Caco-2 (cell line): ENCODE data around the gene AK2. TPM values are rescaled to one million over a fixed set of nuclear protein-coding genes. Genes with fewer than 3 reads are reported as not detected.
"Not testable (repeated sequence)": the region's sequence is repeated elsewhere in the genome, so short reads cannot be mapped to it uniquely, and the experiment has no call there.

ENCODE experiments used
- BruUV-seq: library from RNA; stranded (reverse); fragments of 400-500 nt; replicated peaks from 2 replicates; lab custom pipeline; 2021; lab: Mats Ljungman, UMichigan
- CTCF ChIA-PET: fragments of 300-600 bp; sonication (Branson Sonifier 250); formaldehyde crosslinking; loops from one replicate; lab custom pipeline; 2022; ENCODE audit warnings: antibody characterized with exemption; lab: Charles Lee
- POLR2A ChIA-PET: fragments of 300-600 bp; sonication (Branson Sonifier 250); formaldehyde crosslinking; loops from one replicate; lab custom pipeline; 2022; ENCODE audit warnings: antibody characterized with exemption; lab: Charles Lee
- DNase-seq, 2 experiments: peaks; one replicate each; pipeline versions ENCODE4 v3.0.0 to v3.0.0-alpha.2; 2020 to 2022
- H3K27me3 ChIP-seq: replicated peaks from 2 replicates; pipeline ENCODE4 v1.6.0; 2011; ENCODE audit warnings: low read length; ENCODE audit not compliant: control insufficient read depth, insufficient read depth
- H3K36me3 ChIP-seq: 2 replicates; pipeline ENCODE4 v1.5.1; 2011; ENCODE audit warnings: low read length; ENCODE audit not compliant: control insufficient read depth, insufficient read depth
- H3K4me1 ChIP-seq: fragments of 250-450 bp; sonication (Bioruptor Pico); 2 replicates; pipeline ENCODE4 v1.5.1; 2020; ENCODE audit warnings: mild to moderate bottlenecking
- H3K4me3 ChIP-seq: 2 replicates; pipeline ENCODE4 v1.5.1; 2011; ENCODE audit warnings: low read depth, mild to moderate bottlenecking, control low read depth, low read length
- H3K9me3 ChIP-seq: fragments of 250-450 bp; sonication (Bioruptor Pico); 2 replicates; pipeline ENCODE4 v1.5.1; 2020; ENCODE audit warnings: mild to moderate bottlenecking, moderate library complexity
- H3K27ac Mint-ChIP-seq: one replicate; pipeline ENCODE4 v1.8.0; 2022; ENCODE audit warnings: mixed read lengths; ENCODE audit not compliant: unreplicated experiment
- H3K27me3 Mint-ChIP-seq: one replicate; pipeline ENCODE4 v1.8.0; 2022; ENCODE audit warnings: mixed read lengths; ENCODE audit not compliant: insufficient read depth, unreplicated experiment
- H3K36me3 Mint-ChIP-seq: one replicate; pipeline ENCODE4 v1.8.0; 2022; ENCODE audit warnings: mild to moderate bottlenecking, mixed read lengths; ENCODE audit not compliant: insufficient read depth, unreplicated experiment
- H3K4me1 Mint-ChIP-seq: one replicate; pipeline ENCODE4 v1.8.0; 2022; ENCODE audit warnings: low read depth, mixed read lengths; ENCODE audit not compliant: unreplicated experiment
- H3K4me3 Mint-ChIP-seq: one replicate; pipeline ENCODE4 v1.8.0; 2022; ENCODE audit warnings: mild to moderate bottlenecking, moderate library complexity, mixed read lengths; ENCODE audit not compliant: unreplicated experiment
- H3K9me3 Mint-ChIP-seq: one replicate; pipeline ENCODE4 v1.8.0; 2022; ENCODE audit warnings: mixed read lengths; ENCODE audit not compliant: unreplicated experiment
- CTCF ChIP-seq, 2 experiments: fragments of 200-600 bp in 1 of 2; IDR thresholded peaks; 1 replicate in 1 of 2; 2 replicates in 1 of 2; pipeline versions ENCODE4 v1.5.1 to v1.8.0; 2011 to 2022; ENCODE audit warnings: antibody characterized with exemption in 1 of 2, control low read depth in 1 of 2, inconsistent platforms in 1 of 2, low read depth in 1 of 2, low read length in 1 of 2, mild to moderate bottlenecking in 1 of 2, moderate library complexity in 1 of 2; ENCODE audit not compliant: insufficient read depth in 1 of 2, severe bottlenecking in 1 of 2, unreplicated experiment in 1 of 2
- intact Hi-C: fragments of 100-400 bp; cut with micrococcal nuclease; formaldehyde crosslinking; loops from one replicate; pipeline ENCODE4 v1.10.0; 2022; ENCODE audit not compliant: unreplicated experiment
- total RNA-seq: library from RNA; stranded (reverse); gene quantifications from 2 replicates; pipeline ENCODE4 v1.2.3, GENCODE V29; 2022

AK2 gene
- total RNA-seq, 1 experiment from 2014 or later: 127 TPM

DNA sequence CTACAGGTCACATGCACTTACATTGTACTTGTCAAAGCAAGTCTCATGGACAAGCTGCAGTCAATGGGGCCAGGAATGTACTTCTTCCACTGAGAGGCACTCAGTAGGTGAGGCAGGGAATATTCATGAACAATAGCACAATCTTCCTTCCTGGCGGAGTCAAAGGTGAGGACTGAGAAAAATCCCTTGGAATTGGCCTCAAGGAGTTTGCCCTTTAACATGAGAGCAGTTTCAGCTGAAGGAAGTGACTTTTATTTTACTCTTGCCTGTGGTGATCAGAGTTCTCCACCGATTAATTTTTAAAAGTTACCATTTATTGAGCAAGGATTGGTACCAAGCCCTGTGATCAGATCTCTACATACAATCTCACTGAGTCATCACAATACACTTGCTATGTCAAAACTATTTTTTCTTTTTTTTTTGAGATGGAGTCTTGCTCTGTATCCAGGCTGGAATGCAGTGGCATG lies 11.2 kb upstream of the AK2 start:
- ChIA-PET POLR2A (no interaction called here), CTCF (no interaction called here)
- H3K27ac Mint-ChIP-seq: no peak overlapping the region
- no peak for DNase-seq
- no peaks in the 10 kb centered on the region for H3K9me3 Mint-ChIP-seq
- H3K27me3 ChIP-seq: no peaks in the 10 kb centered on the region
- peaks cover 5% of the 10 kb centered on the region for H3K4me1 Mint-ChIP-seq
- no TSS peak for BruUV-seq
- TF ChIP-seq CTCF (IDR thresholded peaks at IDR 0.05; ENCODE audit: insufficient read depth in 1 of 2, low read depth in 1 of 2, low read length in 1 of 2, severe bottlenecking in 1 of 2, unreplicated experiment in 1 of 2): no peak
- H3K36me3 ChIP-seq: no peaks in the 10 kb centered on the region
- no peaks in the 10 kb centered on the region for H3K9me3 ChIP-seq
- H3K4me3 Mint-ChIP-seq: no peak overlapping the region
- peaks cover 6% of the 10 kb centered on the region for H3K36me3 Mint-ChIP-seq
- intact Hi-C loops: no loop called here
- no peak overlapping the region for H3K4me3 ChIP-seq
- H3K27me3 Mint-ChIP-seq: no peaks in the 10 kb centered on the region
- H3K4me1 ChIP-seq: no peaks in the 10 kb centered on the region; the same call in 1 of the 2 replicates

- Mint-ChIP-seq H3K27ac (no peak overlapping the region), H3K9me3 (no peaks in the 10 kb centered on the region), H3K36me3 (peaks cover 6% of the 10 kb centered on the region), H3K27me3 (no peaks in the 10 kb centered on the region), H3K4me3 (no peak overlapping the region), H3K4me1 (peaks cover 5% of the 10 kb centered on the region)
- TF ChIP-seq CTCF (IDR thresholded peaks at IDR 0.05; ENCODE audit: insufficient read depth in 1 of 2, low read depth in 1 of 2, low read length in 1 of 2, severe bottlenecking in 1 of 2, unreplicated experiment in 1 of 2): no peak
- H3K36me3 ChIP-seq: no peaks in the 10 kb centered on the region
- no TSS peak for BruUV-seq
- H3K9me3 ChIP-seq: no peaks in the 10 kb centered on the region
- POLR2A ChIA-PET: no interaction called here
- DNase-seq: no peak
- H3K4me3 ChIP-seq: no peak overlapping the region
- CTCF ChIA-PET: no interaction called here
- H3K4me1 ChIP-seq: no peaks in the 10 kb centered on the region; the same call in 1 of the 2 replicates
- H3K27me3 ChIP-seq: no peaks in the 10 kb centered on the region
- intact Hi-C loops: no loop called here
Measured at GRCh38 chr1:33047290-33047689, 10.6 kb upstream of the AK2 start.

DNA sequence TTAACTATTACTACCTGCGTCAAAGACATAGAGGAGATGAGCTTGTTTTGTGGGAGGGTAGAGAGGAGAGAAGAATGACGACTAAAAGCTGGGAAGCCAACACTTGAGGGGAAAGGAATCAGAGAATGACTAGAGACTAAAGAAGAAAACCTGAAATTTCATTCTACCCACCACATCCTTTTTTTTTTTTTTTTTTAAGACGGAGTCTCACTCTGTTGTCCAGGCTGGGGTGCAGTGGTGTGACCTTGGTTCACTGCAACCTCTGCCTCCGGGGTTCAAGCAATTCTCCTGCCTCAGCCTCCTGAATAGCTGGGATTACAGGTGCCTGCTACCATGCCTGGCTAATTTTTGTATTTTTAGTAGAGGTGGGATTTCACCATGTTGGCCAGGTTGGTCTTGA lies 9.6 kb upstream of the AK2 start:
- intact Hi-C loops, H3K27me3 ChIP-seq, H3K4me3 Mint-ChIP-seq, H3K27ac Mint-ChIP-seq, H3K9me3 Mint-ChIP-seq, POLR2A ChIA-PET, H3K27me3 Mint-ChIP-seq, H3K4me3 ChIP-seq, H3K9me3 ChIP-seq, DNase-seq, H3K36me3 ChIP-seq, H3K4me1 ChIP-seq, BruUV-seq, H3K36me3 Mint-ChIP-seq, H3K4me1 Mint-ChIP-seq: not testable (repeated sequence)
- CTCF ChIA-PET: interaction anchor here (0.6 kb wide), 1 partner anchor 9 kb away, joined by 4 read pairs; no protein-coding TSS in a partner anchor

- Mint-ChIP-seq H3K27me3 (no peaks in the 10 kb centered on the region), H3K9me3 (no peaks in the 10 kb centered on the region), H3K4me1 (peaks cover 5% of the 10 kb centered on the region), H3K36me3 (peaks cover 5% of the 10 kb centered on the region), H3K27ac (no peak overlapping the region), H3K4me3 (no peak overlapping the region)
- H3K4me1 ChIP-seq: no peaks in the 10 kb centered on the region; the same call in 1 of the 2 replicates
- no peak overlapping the region for H3K4me3 ChIP-seq
- no peak for DNase-seq
- no peaks in the 10 kb centered on the region for H3K36me3 ChIP-seq
- no peaks in the 10 kb centered on the region for H3K27me3 ChIP-seq
- no peak for TF ChIP-seq CTCF (IDR thresholded peaks at IDR 0.05; ENCODE audit: insufficient read depth in 1 of 2, low read depth in 1 of 2, low read length in 1 of 2, severe bottlenecking in 1 of 2, unreplicated experiment in 1 of 2)
- ChIA-PET CTCF (no interaction called here), POLR2A (no interaction called here)
- no TSS peak for BruUV-seq
- H3K9me3 ChIP-seq: no peaks in the 10 kb centered on the region
- intact Hi-C loops: no loop called here
Measured at GRCh38 chr1:33045814-33046213, 9.1 kb upstream of the AK2 start.
